ENCODE results near the gene TSPAN9. TPM values are rescaled to one million over a fixed set of nuclear protein-coding genes. Genes with fewer than 3 reads are reported as not detected.

The TSPAN9 gene
- total RNA-seq, 1 donor from 2014 or later: 30.4 TPM

DNA sequence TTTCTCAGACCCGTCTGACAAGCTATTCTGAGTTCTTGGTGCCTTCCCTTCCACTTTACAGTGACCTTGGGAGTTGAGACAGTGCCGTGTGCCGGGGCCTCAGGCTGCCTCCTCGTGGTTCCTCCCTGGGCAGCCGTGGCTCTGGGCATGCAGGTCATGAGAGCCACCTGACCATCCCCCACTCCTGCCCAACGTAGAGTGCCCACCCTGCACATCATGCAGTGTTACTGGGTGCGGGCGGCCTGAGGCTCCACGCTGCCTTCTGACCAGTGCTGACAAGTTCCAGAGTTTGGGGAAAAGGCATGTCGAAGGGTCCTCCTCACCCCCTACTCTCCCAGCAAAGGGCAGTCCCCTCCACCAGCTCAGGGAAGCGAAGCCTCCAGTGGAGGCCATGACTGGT lies 190.5 kb downstream of the TSPAN9 start:
- Mint-ChIP-seq H3K27me3 (no peaks in the 10 kb centered on the region), H3K36me3 (ENCODE audit: insufficient read depth) (no peaks in the 10 kb centered on the region), H3K4me1 (ENCODE audit: low read depth) (no peaks in the 10 kb centered on the region), H3K9me3 (ENCODE audit: low read depth) (no peaks in the 10 kb centered on the region), H3K4me3 (ENCODE audit: low read depth) (no peak overlapping the region), H3K27ac (no peak overlapping the region)
- TF ChIP-seq, protein P1, sequence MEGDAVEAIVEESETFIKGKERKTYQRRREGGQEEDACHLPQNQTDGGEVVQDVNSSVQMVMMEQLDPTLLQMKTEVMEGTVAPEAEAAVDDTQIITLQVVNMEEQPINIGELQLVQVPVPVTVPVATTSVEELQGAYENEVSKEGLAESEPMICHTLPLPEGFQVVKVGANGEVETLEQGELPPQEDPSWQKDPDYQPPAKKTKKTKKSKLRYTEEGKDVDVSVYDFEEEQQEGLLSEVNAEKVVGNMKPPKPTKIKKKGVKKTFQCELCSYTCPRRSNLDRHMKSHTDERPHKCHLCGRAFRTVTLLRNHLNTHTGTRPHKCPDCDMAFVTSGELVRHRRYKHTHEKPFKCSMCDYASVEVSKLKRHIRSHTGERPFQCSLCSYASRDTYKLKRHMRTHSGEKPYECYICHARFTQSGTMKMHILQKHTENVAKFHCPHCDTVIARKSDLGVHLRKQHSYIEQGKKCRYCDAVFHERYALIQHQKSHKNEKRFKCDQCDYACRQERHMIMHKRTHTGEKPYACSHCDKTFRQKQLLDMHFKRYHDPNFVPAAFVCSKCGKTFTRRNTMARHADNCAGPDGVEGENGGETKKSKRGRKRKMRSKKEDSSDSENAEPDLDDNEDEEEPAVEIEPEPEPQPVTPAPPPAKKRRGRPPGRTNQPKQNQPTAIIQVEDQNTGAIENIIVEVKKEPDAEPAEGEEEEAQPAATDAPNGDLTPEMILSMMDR (IDR thresholded peaks at IDR 0.05; ENCODE audit: unreplicated experiment): no peak
- DNase-seq (ENCODE audit: low spot score, unreplicated experiment): no peak

DNA sequence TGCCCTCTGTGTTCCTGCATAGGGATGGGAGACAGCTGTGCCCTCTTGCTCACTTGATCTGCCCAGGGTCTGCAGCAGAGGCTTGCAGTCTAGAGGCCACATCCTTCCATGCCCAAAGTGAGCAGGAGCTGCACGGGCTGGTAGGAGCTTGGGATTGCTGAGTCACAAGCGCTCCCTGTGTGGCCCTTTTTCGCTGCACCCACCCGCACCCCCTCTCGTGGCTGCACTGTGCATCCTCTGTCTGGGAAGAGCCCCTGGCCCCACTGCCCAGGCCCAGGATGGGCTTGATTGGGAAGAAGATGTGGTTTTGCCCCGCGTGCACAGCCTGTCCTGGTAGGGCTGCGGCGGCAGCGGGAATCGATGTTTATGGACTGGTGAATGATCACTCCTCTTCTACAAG lies 192.4 kb downstream of the TSPAN9 start:
- Mint-ChIP-seq H3K4me1 (ENCODE audit: low read depth) (no peaks in the 10 kb centered on the region), H3K9me3 (ENCODE audit: low read depth) (no peaks in the 10 kb centered on the region), H3K4me3 (ENCODE audit: low read depth) (no peak overlapping the region), H3K27me3 (no peaks in the 10 kb centered on the region), H3K36me3 (ENCODE audit: insufficient read depth) (no peaks in the 10 kb centered on the region), H3K27ac (no peak overlapping the region)
- DNase-seq (ENCODE audit: low spot score, unreplicated experiment): no peak
- TF ChIP-seq, protein P1 (IDR thresholded peaks at IDR 0.05; ENCODE audit: unreplicated experiment): no peak

DNA sequence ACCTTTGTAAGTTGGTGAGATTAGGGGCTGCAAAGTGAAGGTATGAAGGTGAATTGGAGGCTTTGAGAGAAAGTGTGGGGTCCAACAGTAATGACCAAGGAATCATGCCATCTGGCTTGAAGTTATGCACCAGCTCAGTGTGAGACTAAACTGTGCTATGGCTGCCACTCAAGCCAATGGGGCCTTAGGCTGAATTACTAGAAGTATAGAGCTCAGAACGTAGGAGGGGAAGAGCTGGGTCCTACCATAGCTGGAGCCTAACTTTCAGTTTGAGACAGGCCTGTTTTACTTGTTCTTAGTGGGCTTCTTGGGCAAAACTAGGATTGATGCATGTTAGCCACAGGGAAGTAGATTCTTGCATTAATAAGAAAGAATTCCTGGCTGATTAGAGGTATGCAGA lies 194.0 kb downstream of the TSPAN9 start:
- Mint-ChIP-seq H3K27me3 (no peaks in the 10 kb centered on the region), H3K4me3 (ENCODE audit: low read depth) (no peak overlapping the region), H3K36me3 (ENCODE audit: insufficient read depth) (no peaks in the 10 kb centered on the region), H3K27ac (no peak overlapping the region), H3K9me3 (ENCODE audit: low read depth) (no peaks in the 10 kb centered on the region), H3K4me1 (ENCODE audit: low read depth) (no peaks in the 10 kb centered on the region)
- TF ChIP-seq, protein P1 (IDR thresholded peaks at IDR 0.05; ENCODE audit: unreplicated experiment): no peak
- no peak for DNase-seq (ENCODE audit: low spot score, unreplicated experiment)

DNA sequence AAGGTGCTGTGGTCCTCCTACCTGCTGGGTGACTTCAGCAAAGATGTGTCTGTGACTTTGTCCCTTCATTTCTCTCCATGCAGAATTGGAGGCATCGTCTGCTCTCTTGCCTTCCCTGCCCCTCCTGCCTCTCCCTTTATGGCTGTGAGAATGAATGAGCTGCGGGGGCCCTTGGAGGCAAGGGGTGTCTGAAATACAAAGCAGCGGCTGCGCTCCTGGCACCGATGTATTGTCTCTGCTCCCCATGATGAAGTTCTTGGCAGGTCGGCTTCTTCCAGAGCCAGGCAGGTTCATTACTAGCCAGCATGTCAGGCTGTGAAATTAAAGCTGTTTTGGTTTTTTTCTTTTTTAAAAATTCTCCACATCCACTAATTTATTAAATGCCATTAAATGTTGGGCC lies 194.5 kb downstream of the TSPAN9 start:
- H3K4me1 Mint-ChIP-seq (ENCODE audit: low read depth): no peaks in the 10 kb centered on the region
- TF ChIP-seq, protein P1 (IDR thresholded peaks at IDR 0.05; ENCODE audit: unreplicated experiment): no peak
- H3K4me3 Mint-ChIP-seq (ENCODE audit: low read depth): no peak overlapping the region
- no peak overlapping the region for H3K27ac Mint-ChIP-seq
- no peak for DNase-seq (ENCODE audit: low spot score, unreplicated experiment)
- H3K27me3 Mint-ChIP-seq: no peaks in the 10 kb centered on the region
- no peaks in the 10 kb centered on the region for H3K9me3 Mint-ChIP-seq (ENCODE audit: low read depth)
- H3K36me3 Mint-ChIP-seq (ENCODE audit: insufficient read depth): no peaks in the 10 kb centered on the region

DNA sequence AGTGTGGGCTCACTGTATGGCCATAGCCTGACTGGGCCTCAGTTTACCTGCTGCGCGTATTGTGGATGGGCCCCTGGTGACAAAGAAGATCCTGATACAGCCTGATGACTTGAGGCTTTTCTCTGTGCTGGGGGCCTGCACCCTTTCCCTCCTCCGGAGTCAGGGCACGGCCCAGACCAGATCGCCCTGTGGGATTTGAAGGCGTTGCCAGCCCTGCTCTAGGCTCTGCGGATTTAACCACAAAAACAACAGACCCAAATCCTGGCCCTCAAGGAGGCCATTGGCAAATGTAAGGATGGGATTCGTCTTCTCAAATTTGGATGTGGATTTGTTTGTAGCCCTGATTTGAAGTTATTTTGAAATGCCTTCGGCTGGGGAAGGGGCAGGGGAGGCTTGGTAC lies 195.8 kb downstream of the TSPAN9 start:
- H3K9me3 Mint-ChIP-seq (ENCODE audit: low read depth): no peaks in the 10 kb centered on the region
- TF ChIP-seq, protein P1 (IDR thresholded peaks at IDR 0.05; ENCODE audit: unreplicated experiment): no peak
- H3K4me1 Mint-ChIP-seq (ENCODE audit: low read depth): no peaks in the 10 kb centered on the region
- no peaks in the 10 kb centered on the region for H3K36me3 Mint-ChIP-seq (ENCODE audit: insufficient read depth)
- H3K27me3 Mint-ChIP-seq: no peaks in the 10 kb centered on the region
- H3K4me3 Mint-ChIP-seq (ENCODE audit: low read depth): no peak overlapping the region
- H3K27ac Mint-ChIP-seq: no peak overlapping the region
- DNase-seq (ENCODE audit: low spot score, unreplicated experiment): no peak
